Endothelial cell of umbilical vein (primary cell): ENCODE results near the gene AP5S1. TPM values are rescaled to one million over a fixed set of nuclear protein-coding genes. Genes with fewer than 3 reads are reported as not detected.
"Not testable (repeated sequence)": the region's sequence is repeated elsewhere in the genome, so short reads cannot be mapped to it uniquely, and the experiment has no call there.

Source experiments
- BruUV-seq: library from RNA; stranded (reverse); fragments of 400-500 nt; replicated peaks from 2 replicates; lab custom pipeline; 2021; lab: Mats Ljungman, UMichigan
- CTCF ChIA-PET: fragments of 300-600, 350-600 bp; sonication (Branson Sonifier 250); formaldehyde crosslinking; loops from one replicate; lab custom pipeline; 2021; ENCODE audit warnings: antibody characterized with exemption, inconsistent platforms; lab: Charles Lee
- POLR2A ChIA-PET: fragments of 300-600, 350-600 bp; sonication (Branson Sonifier 250); formaldehyde crosslinking; loops from one replicate; lab custom pipeline; 2021; ENCODE audit warnings: antibody characterized with exemption, inconsistent platforms; lab: Charles Lee
- DNase-seq: peaks from one replicate; pipeline ENCODE4 v3.0.0-alpha.2; 2011; ENCODE audit warnings: low read depth, low spot score
- FAIRE-seq: peaks from 2 replicates; lab custom pipeline; 2011; peaks lifted over from hg19 to GRCh38; lab: Jason Lieb, UNC
- H2AFZ ChIP-seq: 2 replicates; pipeline ENCODE4 v1.6.0; 2012; ENCODE audit warnings: low read depth, low read length, control low read depth, inconsistent platforms
- H3K27ac ChIP-seq: 2 replicates; pipeline ENCODE4 v1.5.1; 2011; ENCODE audit warnings: low read depth, mild to moderate bottlenecking, control low read depth, low read length, moderate library complexity; ENCODE audit not compliant: insufficient read depth
- H3K27me3 ChIP-seq, 2 experiments: 2 replicates each; pipeline versions ENCODE4 v1.6.0 to v1.6.1; 2011; ENCODE audit warnings: low read length in 2 of 2, mixed read lengths in 1 of 2; ENCODE audit not compliant: control insufficient read depth in 2 of 2, insufficient read depth in 2 of 2
- H3K36me3 ChIP-seq, 2 experiments: 2 replicates in 1 of 2; 3 replicates in 1 of 2; pipeline ENCODE4 v1.5.1; 2011; ENCODE audit warnings: low read length in 2 of 2, mild to moderate bottlenecking in 1 of 2, moderate library complexity in 1 of 2; ENCODE audit not compliant: control insufficient read depth in 2 of 2, insufficient read depth in 2 of 2; ENCODE audit errors: extremely low read depth in 1 of 2
- H3K4me1 ChIP-seq: 3 replicates; pipeline ENCODE4 v1.5.1; 2011; ENCODE audit warnings: mild to moderate bottlenecking, low read length; ENCODE audit not compliant: control insufficient read depth, insufficient read depth; ENCODE audit errors: extremely low read depth
- H3K4me2 ChIP-seq: 2 replicates; pipeline ENCODE4 v1.6.1; 2011; ENCODE audit warnings: low read length, control low read depth, mixed read lengths; ENCODE audit not compliant: insufficient read depth
- H3K4me3 ChIP-seq, 3 experiments: fragments of 200-600 bp in 1 of 3; sonication (generic), shearing (Covaris generic) in 1 of 3; replicated peaks in 1 of 3; 2 replicates each; pipeline ENCODE4 v1.5.1; 2011 to 2016; ENCODE audit warnings: control low read depth in 3 of 3, low read length in 3 of 3, mild to moderate bottlenecking in 2 of 3, inconsistent platforms in 1 of 3, low read depth in 1 of 3, moderate library complexity in 1 of 3; ENCODE audit not compliant: insufficient read depth in 1 of 3
- H3K79me2 ChIP-seq: 2 replicates; pipeline ENCODE4 v1.6.0; 2012; ENCODE audit warnings: low read length, inconsistent platforms; ENCODE audit not compliant: control insufficient read depth, insufficient read depth
- H3K9ac ChIP-seq: replicated peaks from 2 replicates; pipeline ENCODE3; 2011; ENCODE audit warnings: low read length, control low read depth; ENCODE audit not compliant: insufficient read depth; ENCODE audit errors: extremely low read depth
- H3K9me1 ChIP-seq: replicated peaks from 3 replicates; pipeline ENCODE4 v1.6.0; 2011; ENCODE audit warnings: mild to moderate bottlenecking, low read length; ENCODE audit not compliant: control insufficient read depth, insufficient read depth; ENCODE audit errors: extremely low read depth
- H3K9me3 ChIP-seq: replicated peaks from 2 replicates; pipeline ENCODE4 v1.5.1; 2012; ENCODE audit warnings: low read length, inconsistent platforms; ENCODE audit not compliant: control insufficient read depth, insufficient read depth
- H4K20me1 ChIP-seq: replicated peaks from 2 replicates; pipeline ENCODE3; 2011; ENCODE audit warnings: mild to moderate bottlenecking, low read length; ENCODE audit not compliant: control insufficient read depth, insufficient read depth; ENCODE audit errors: extremely low read depth
- EZH2 ChIP-seq: IDR thresholded peaks from 2 replicates; pipeline ENCODE4 v1.6.1; 2012; ENCODE audit warnings: borderline replicate concordance, low read depth, mild to moderate bottlenecking, moderate library complexity, low read length, inconsistent platforms; ENCODE audit not compliant: severe bottlenecking
- FOS ChIP-seq: IDR thresholded peaks from 2 replicates; pipeline ENCODE4 v1.6.1; 2011; ENCODE audit warnings: mild to moderate bottlenecking, low read length, moderate library complexity, borderline replicate concordance; ENCODE audit not compliant: insufficient read depth
- GATA2 ChIP-seq: IDR thresholded peaks from 2 replicates; pipeline ENCODE4 v1.7.0; 2011; ENCODE audit warnings: low read depth, mild to moderate bottlenecking, moderate library complexity, mixed read lengths, low read length; ENCODE audit not compliant: insufficient read length, insufficient read depth
- JUN ChIP-seq: IDR thresholded peaks from 2 replicates; pipeline ENCODE4 v1.6.1; 2011; ENCODE audit warnings: borderline replicate concordance, low read depth; ENCODE audit not compliant: insufficient read length, insufficient read depth
- MYC ChIP-seq: IDR thresholded peaks from one replicate; pipeline ENCODE4 v1.6.1; 2011; ENCODE audit warnings: mild to moderate bottlenecking, low read depth, low read length
- POLR2A ChIP-seq: IDR thresholded peaks from 2 replicates; pipeline ENCODE4 v1.6.1; 2012; ENCODE audit warnings: low read depth, mild to moderate bottlenecking, control low read depth, low read length
- POLR2AphosphoS5 ChIP-seq: IDR thresholded peaks from 2 replicates; pipeline ENCODE4 v1.6.1; 2012; ENCODE audit warnings: low read depth, mild to moderate bottlenecking, control low read depth, low read length, moderate library complexity; ENCODE audit not compliant: insufficient read depth
- dilution Hi-C: fragments of 300-500 bp; cut with MboI; formaldehyde crosslinking; loops from one replicate; pipeline ENCODE4 v1.15.0; 2019; ENCODE audit warnings: low sequenced_read_pairs; ENCODE audit not compliant: extremely low pct_ligation_motif_present
- intact Hi-C: fragments of 100-400 bp; cut with micrococcal nuclease; formaldehyde crosslinking; loops from one replicate; pipeline ENCODE4 v1.10.0; 2022
- polyA plus RNA-seq, 4 experiments: library from polyadenylated mRNA; depleted of rRNA in 3 of 4; stranded (reverse) in 3 of 4; unstranded in 1 of 4; fragments of >200 nt; gene quantifications; 2 replicates each; pipeline versions ENCODE4 v1.2.1 to v1.2.3, GENCODE V29; 2011 to 2012; ENCODE audit warnings: missing spikeins in 1 of 4
- total RNA-seq: library from RNA; stranded (reverse); gene quantifications from 2 replicates; pipeline ENCODE4 v1.2.3, GENCODE V29; 2021
- TF ChIP-seq, protein P1 (sequence below): IDR thresholded peaks from 2 replicates; pipeline ENCODE4 v1.6.1; 2011; ENCODE audit not compliant: insufficient read depth, insufficient read length
- TF ChIP-seq, protein P2 (sequence below), 2 donors: IDR thresholded peaks; 1 replicate in 1 of 2; 2 replicates in 1 of 2; pipeline ENCODE4 v1.5.1; 2011; ENCODE audit warnings: low read length in 2 of 2, mild to moderate bottlenecking in 2 of 2, moderate library complexity in 2 of 2, control low read depth in 1 of 2, inconsistent platforms in 1 of 2, low read depth in 1 of 2; ENCODE audit not compliant: insufficient read depth in 1 of 2; ENCODE audit errors: extremely low read depth in 1 of 2

The AP5S1 gene
- total and polyA plus RNA-seq, 2 donors (not counting 3 experiments of a cell fraction or from before 2014, with no cell fraction given), result 15.7 to 22.0 TPM

DNA sequence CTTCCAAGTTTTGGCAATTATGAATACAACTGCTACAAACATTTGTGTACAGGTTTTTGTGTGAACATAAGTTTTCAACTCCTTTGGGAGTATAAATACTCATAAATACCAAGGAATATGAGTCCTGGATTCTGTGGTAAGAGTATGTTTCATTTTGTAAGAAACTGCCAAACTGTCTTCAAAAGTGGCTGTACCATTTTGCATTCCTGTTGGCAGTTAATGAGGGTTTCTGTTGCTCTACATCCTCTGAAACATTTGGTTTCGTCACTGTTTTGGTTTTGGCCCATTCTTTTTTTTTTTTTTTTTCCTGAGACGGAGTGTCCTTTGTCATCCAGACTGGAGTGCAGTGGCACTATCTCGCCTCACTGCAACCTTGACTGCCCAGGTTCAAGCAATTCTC is 8.5 kb downstream of the AP5S1 start:
- Histone ChIP-seq H3K27ac (no peak overlapping the region), H3K9me3 (no peaks in the 10 kb centered on the region), H3K9ac (no peak overlapping the region), H3K4me2 (no peak overlapping the region), H3K4me1 (no peaks in the 10 kb centered on the region), H3K79me2 (no peaks in the 10 kb centered on the region), H3K36me3 (peaks cover 0 to 16% of the 10 kb centered on the region in 2 experiments), H4K20me1 (no peaks in the 10 kb centered on the region), H3K27me3 (no peaks in the 10 kb centered on the region), H3K9me1 (no peaks in the 10 kb centered on the region), H3K4me3 (no peak overlapping the region), H2AFZ (no peak overlapping the region)
- FAIRE-seq (no peak), DNase-seq (no peak)
- TF ChIP-seq FOS (no peak), POLR2AphosphoS5 (no peak), EZH2 (no peak), JUN (no peak), MYC (no peak), POLR2A (no peak), GATA2 (no peak)
- TF ChIP-seq, protein P1, sequence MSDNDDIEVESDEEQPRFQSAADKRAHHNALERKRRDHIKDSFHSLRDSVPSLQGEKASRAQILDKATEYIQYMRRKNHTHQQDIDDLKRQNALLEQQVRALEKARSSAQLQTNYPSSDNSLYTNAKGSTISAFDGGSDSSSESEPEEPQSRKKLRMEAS, result no peak
- TF ChIP-seq, protein P2, sequence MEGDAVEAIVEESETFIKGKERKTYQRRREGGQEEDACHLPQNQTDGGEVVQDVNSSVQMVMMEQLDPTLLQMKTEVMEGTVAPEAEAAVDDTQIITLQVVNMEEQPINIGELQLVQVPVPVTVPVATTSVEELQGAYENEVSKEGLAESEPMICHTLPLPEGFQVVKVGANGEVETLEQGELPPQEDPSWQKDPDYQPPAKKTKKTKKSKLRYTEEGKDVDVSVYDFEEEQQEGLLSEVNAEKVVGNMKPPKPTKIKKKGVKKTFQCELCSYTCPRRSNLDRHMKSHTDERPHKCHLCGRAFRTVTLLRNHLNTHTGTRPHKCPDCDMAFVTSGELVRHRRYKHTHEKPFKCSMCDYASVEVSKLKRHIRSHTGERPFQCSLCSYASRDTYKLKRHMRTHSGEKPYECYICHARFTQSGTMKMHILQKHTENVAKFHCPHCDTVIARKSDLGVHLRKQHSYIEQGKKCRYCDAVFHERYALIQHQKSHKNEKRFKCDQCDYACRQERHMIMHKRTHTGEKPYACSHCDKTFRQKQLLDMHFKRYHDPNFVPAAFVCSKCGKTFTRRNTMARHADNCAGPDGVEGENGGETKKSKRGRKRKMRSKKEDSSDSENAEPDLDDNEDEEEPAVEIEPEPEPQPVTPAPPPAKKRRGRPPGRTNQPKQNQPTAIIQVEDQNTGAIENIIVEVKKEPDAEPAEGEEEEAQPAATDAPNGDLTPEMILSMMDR (IDR thresholded peaks at IDR 0.05; ENCODE audit: extremely low read depth in 1 of 2, insufficient read depth in 1 of 2, low read depth in 1 of 2, low read length in 2 of 2), result no peak
- no TSS peak for BruUV-seq
- CTCF ChIA-PET, result interaction anchor here (1.0 kb wide), 1 partner anchor 26 kb away, joined by 3 read pairs; no protein-coding TSS in a partner anchor
- POLR2A ChIA-PET, result interaction anchor here (0.7 kb wide), 1 partner anchor 185 kb away, joined by 5 read pairs; no protein-coding TSS in a partner anchor
- dilution Hi-C loops, result no loop called here
- intact Hi-C loops, result no loop called here

DNA sequence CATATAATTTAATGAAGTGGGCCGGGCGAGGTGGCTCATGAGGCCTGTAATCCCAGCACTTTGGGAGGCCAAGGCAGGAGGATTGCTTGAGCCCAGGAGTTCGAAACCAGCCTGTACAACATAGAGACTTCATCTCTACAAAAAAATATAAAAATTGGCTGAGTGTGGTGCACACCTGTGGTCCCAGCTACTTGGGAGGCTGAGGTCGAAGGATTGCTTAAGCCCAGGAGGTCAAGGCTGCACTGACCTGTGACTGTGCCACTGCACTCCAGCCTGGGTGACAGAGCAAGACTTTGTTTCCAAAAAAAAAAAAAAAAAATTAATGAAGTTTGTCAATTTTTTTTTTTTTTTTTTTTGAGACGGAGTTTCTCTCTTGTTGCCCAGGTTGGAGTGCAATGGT is 9.5 kb downstream of the AP5S1 start:
- BruUV-seq, H4K20me1 ChIP-seq, H3K4me1 ChIP-seq, intact Hi-C loops, H3K4me2 ChIP-seq, H2AFZ ChIP-seq, FAIRE-seq, H3K79me2 ChIP-seq, POLR2A ChIA-PET, H3K9me3 ChIP-seq, H3K27ac ChIP-seq, H3K36me3 ChIP-seq, dilution Hi-C loops, H3K9ac ChIP-seq, H3K9me1 ChIP-seq, DNase-seq, H3K27me3 ChIP-seq, H3K4me3 ChIP-seq: not testable (repeated sequence)
- CTCF ChIA-PET, result interaction anchor here (1.0 to 1.6 kb wide), 2 partner anchors 15 to 25 kb away, joined by 3 to 6 read pairs; no protein-coding TSS in a partner anchor
